ENCODE measurements around the gene STAM2.
"Not testable (repeated sequence)": the region's sequence is repeated elsewhere in the genome, so short reads cannot be mapped to it uniquely, and the experiment has no call there.

The STAM2 gene

GRCh38 chr2:152093464-152093863 is 82.1 kb downstream of the STAM2 start:
- no peak for TF ChIP-seq CTCF (IDR thresholded peaks at IDR 0.05; ENCODE audit: low read depth, low read length)
- no peak overlapping the region for H3K4me3 ChIP-seq (ENCODE audit: low read depth, low read length)

- TF ChIP-seq CTCF (IDR thresholded peaks at IDR 0.05; ENCODE audit: low read depth, low read length), result no peak
- H3K4me3 ChIP-seq (ENCODE audit: low read depth, low read length), result no peak overlapping the region
Measured at GRCh38 chr2:152092095-152092494, 83.5 kb downstream of the STAM2 start.

- not testable (repeated sequence) for H3K4me3 ChIP-seq (ENCODE audit: low read depth, low read length)
Measured at GRCh38 chr2:152090726-152091125, 84.8 kb downstream of the STAM2 start.

- TF ChIP-seq CTCF (IDR thresholded peaks at IDR 0.05; ENCODE audit: low read depth, low read length), result no peak
- H3K4me3 ChIP-seq (ENCODE audit: low read depth, low read length), result no peak overlapping the region
Measured at GRCh38 chr2:152089238-152089637, 86.3 kb downstream of the STAM2 start.

- H3K4me3 ChIP-seq (ENCODE audit: low read depth, low read length), result no peak overlapping the region
- no peak for TF ChIP-seq CTCF (IDR thresholded peaks at IDR 0.05; ENCODE audit: low read depth, low read length)
Measured at GRCh38 chr2:152088006-152088405, 87.6 kb downstream of the STAM2 start.

GRCh38 chr2:152086231-152086630 is 89.3 kb downstream of the STAM2 start:
- TF ChIP-seq CTCF (IDR thresholded peaks at IDR 0.05; ENCODE audit: low read depth, low read length), result no peak

GRCh38 chr2:152084076-152084475 is 91.5 kb downstream of the STAM2 start:
- no peak overlapping the region for H3K4me3 ChIP-seq (ENCODE audit: low read depth, low read length)
- no peak for TF ChIP-seq CTCF (IDR thresholded peaks at IDR 0.05; ENCODE audit: low read depth, low read length)

More at GRCh38 chr2:152086231-152086630, 89.3 kb downstream of the STAM2 start:
- H3K4me3 ChIP-seq (ENCODE audit: low read depth, low read length), result no peak overlapping the region

- TF ChIP-seq CTCF (IDR thresholded peaks at IDR 0.05; ENCODE audit: low read depth, low read length), result no peak
- no peak overlapping the region for H3K4me3 ChIP-seq (ENCODE audit: low read depth, low read length)
Measured at GRCh38 chr2:152083202-152083875, 92.2 kb downstream of the STAM2 start.

All from WI38 (cell line).